ENCODE data around the gene RFX3.

DNA sequence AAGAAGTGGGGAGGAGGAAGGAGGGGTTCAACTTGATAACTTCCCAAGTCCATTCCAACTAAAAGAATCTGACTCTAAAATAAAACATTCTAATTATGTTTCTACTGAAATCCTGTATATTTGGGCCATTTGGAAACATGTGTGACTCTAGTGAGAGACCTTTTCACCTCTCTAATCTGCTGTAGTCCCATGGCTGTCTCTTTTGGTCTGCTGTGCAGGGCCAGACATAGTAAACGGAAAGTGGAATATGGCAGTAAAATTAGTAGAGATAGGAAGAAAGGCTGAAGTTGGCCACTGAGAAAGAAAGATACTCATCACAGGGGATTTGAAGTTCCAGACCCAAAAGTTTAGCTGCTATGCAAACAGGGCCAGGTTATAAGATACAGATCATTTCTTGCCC, 15.9 kb downstream of the RFX3 start:
- TF ChIP-seq, protein P1, sequence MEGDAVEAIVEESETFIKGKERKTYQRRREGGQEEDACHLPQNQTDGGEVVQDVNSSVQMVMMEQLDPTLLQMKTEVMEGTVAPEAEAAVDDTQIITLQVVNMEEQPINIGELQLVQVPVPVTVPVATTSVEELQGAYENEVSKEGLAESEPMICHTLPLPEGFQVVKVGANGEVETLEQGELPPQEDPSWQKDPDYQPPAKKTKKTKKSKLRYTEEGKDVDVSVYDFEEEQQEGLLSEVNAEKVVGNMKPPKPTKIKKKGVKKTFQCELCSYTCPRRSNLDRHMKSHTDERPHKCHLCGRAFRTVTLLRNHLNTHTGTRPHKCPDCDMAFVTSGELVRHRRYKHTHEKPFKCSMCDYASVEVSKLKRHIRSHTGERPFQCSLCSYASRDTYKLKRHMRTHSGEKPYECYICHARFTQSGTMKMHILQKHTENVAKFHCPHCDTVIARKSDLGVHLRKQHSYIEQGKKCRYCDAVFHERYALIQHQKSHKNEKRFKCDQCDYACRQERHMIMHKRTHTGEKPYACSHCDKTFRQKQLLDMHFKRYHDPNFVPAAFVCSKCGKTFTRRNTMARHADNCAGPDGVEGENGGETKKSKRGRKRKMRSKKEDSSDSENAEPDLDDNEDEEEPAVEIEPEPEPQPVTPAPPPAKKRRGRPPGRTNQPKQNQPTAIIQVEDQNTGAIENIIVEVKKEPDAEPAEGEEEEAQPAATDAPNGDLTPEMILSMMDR (IDR thresholded peaks at IDR 0.05; ENCODE audit: borderline replicate concordance, extremely low read depth, low read length, poor library complexity, severe bottlenecking), result no peak
- no peak for TF ChIP-seq EZH2 (IDR thresholded peaks at IDR 0.05; ENCODE audit: borderline replicate concordance, low read depth, low read length, severe bottlenecking)
